Fibroblast of the aortic adventitia (primary cell): ENCODE measurements around the gene UBXN10. TPM values are rescaled to one million over a fixed set of nuclear protein-coding genes. Genes with fewer than 3 reads are reported as not detected.

Experiments used
- DNase-seq: peaks from one replicate; pipeline ENCODE4 v3.0.0-alpha.2; 2010; ENCODE audit warnings: low read depth
- H3K4me3 ChIP-seq: 2 replicates; pipeline ENCODE4 v1.5.1; 2011; ENCODE audit warnings: low read depth, mild to moderate bottlenecking, control low read depth, low read length, moderate library complexity
- total RNA-seq: library from RNA; depleted of rRNA; stranded (reverse); fragments of >200 nt; gene quantifications from 2 replicates; pipeline ENCODE4 v1.2.3, GENCODE V29; 2012; ENCODE audit warnings: low replicate concordance
- TF ChIP-seq, protein P1 (sequence below): IDR thresholded peaks from 2 replicates; pipeline ENCODE4 v1.5.1; 2011; ENCODE audit warnings: mild to moderate bottlenecking, low read length, control low read depth, inconsistent platforms; ENCODE audit not compliant: insufficient read depth

The UBXN10 gene
- total RNA-seq, 1 donor = not detected

DNA sequence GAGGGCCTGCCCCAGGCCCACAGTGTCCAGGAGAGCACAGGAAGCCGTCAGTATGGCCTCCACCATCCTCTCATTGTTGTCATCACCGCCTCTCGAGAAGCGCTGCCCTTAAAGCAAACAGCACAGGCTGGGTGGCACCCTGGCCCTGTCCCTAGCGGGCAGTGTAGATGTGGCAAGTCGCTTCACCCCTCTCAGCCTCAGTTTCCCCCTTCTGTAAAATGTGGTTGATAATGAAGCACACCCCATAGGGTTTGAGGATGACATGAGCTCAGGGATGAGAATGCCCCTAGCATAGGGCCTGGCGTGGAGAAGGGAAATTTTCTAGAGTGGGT lies 33.3 kb upstream of the UBXN10 start:
- no peak overlapping the region for H3K4me3 ChIP-seq
- TF ChIP-seq, protein P1, sequence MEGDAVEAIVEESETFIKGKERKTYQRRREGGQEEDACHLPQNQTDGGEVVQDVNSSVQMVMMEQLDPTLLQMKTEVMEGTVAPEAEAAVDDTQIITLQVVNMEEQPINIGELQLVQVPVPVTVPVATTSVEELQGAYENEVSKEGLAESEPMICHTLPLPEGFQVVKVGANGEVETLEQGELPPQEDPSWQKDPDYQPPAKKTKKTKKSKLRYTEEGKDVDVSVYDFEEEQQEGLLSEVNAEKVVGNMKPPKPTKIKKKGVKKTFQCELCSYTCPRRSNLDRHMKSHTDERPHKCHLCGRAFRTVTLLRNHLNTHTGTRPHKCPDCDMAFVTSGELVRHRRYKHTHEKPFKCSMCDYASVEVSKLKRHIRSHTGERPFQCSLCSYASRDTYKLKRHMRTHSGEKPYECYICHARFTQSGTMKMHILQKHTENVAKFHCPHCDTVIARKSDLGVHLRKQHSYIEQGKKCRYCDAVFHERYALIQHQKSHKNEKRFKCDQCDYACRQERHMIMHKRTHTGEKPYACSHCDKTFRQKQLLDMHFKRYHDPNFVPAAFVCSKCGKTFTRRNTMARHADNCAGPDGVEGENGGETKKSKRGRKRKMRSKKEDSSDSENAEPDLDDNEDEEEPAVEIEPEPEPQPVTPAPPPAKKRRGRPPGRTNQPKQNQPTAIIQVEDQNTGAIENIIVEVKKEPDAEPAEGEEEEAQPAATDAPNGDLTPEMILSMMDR = no peak
- no peak for DNase-seq

DNA sequence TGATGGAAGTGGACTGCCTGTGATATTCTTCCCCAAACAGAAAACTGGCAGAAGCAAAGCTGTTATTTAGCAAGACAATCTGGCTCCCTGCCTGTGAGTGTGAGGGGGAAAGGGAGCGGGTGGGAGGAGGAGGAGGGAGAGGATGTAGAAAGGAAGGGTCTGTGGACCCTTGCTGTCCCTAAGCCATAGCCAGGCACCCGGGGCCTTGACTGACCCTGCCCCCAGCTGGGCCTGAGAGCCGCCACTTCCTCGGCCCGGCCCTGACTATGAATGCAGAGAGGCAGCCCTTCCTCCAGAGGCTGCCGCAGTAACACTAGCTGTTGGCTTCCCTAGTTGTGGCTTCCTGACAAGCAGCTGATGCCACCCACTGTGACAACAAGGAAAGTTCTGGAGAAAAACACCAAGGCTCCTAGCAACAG lies 32.9 kb upstream of the UBXN10 start:
- no peak overlapping the region for H3K4me3 ChIP-seq
- DNase-seq = no peak
- TF ChIP-seq, protein P1 = no peak

- no peak overlapping the region for H3K4me3 ChIP-seq
- DNase-seq = no peak
- TF ChIP-seq, protein P1 = no peak
Measured at GRCh38 chr1:20154301-20154831, 31.5 kb upstream of the UBXN10 start.

GRCh38 chr1:20158358-20159070 lies 27.4 kb upstream of the UBXN10 start:
- TF ChIP-seq, protein P1 = no peak
- no peak overlapping the region for H3K4me3 ChIP-seq
- no peak for DNase-seq

GRCh38 chr1:20160034-20160433 lies 25.9 kb upstream of the UBXN10 start:
- peak; percentile 12 for DNase-seq
- H3K4me3 ChIP-seq = no peak overlapping the region
- TF ChIP-seq, protein P1 = no peak

DNA sequence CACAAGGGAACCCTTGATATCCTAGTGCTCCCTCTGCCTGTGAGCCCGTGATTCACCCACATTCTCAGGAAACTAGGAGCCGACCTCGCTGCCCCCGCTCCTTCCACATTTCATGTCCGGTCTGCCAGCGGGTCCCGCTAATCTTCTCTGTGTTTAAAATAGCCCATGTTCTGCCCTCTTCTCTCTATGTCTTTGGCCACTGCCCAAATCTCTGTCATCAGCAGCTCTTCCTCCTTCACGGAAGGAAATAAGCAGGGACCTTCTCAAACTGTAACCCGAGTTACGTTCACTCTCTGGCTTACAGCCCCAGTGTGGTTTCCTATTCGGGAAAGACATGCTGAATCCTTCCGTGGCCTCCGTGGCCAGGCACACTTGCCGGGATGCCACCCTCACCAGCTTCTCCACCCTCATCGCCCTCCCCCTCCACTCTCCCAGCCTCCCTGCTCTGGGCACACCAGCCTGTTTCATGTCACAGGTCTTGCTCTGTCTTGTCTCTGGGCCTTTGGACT lies 21.1 kb upstream of the UBXN10 start:
- H3K4me3 ChIP-seq = no peak overlapping the region
- TF ChIP-seq, protein P1 = no peak
- no peak for DNase-seq

- no peak overlapping the region for H3K4me3 ChIP-seq
- DNase-seq = no peak
- TF ChIP-seq, protein P1 = peak; percentile 36
Measured at GRCh38 chr1:20165522-20165951, 20.4 kb upstream of the UBXN10 start.
